ENCODE measurements around the gene PARM1.

GRCh38 chr4:75087416-75087815, 154.5 kb downstream of the PARM1 start:
- TF ChIP-seq GATA2 (CRISPR knock-in tag; IDR thresholded peaks at IDR 0.05) (no peak), EP300 (IDR thresholded peaks at IDR 0.05; ENCODE audit: borderline replicate concordance in 1 of 2, low read depth in 1 of 2, low read length in 1 of 2) (no peak), USF2 (IDR thresholded peaks at IDR 0.05; ENCODE audit: borderline replicate concordance, low read depth, low read length) (no peak), POLR2AphosphoS5 (IDR thresholded peaks at IDR 0.05; ENCODE audit: low read depth, low read length) (no peak)
- TF ChIP-seq, protein P1, sequence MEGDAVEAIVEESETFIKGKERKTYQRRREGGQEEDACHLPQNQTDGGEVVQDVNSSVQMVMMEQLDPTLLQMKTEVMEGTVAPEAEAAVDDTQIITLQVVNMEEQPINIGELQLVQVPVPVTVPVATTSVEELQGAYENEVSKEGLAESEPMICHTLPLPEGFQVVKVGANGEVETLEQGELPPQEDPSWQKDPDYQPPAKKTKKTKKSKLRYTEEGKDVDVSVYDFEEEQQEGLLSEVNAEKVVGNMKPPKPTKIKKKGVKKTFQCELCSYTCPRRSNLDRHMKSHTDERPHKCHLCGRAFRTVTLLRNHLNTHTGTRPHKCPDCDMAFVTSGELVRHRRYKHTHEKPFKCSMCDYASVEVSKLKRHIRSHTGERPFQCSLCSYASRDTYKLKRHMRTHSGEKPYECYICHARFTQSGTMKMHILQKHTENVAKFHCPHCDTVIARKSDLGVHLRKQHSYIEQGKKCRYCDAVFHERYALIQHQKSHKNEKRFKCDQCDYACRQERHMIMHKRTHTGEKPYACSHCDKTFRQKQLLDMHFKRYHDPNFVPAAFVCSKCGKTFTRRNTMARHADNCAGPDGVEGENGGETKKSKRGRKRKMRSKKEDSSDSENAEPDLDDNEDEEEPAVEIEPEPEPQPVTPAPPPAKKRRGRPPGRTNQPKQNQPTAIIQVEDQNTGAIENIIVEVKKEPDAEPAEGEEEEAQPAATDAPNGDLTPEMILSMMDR (IDR thresholded peaks at IDR 0.05): no peak
